ENCODE measurements around the gene STK17B. TPM values are rescaled to one million over a fixed set of nuclear protein-coding genes. Genes with fewer than 3 reads are reported as not detected.
A peak's percentile ranks its signal among the peaks of the same experiment; 100 is the strongest.

Gene STK17B
- total and polyA plus RNA-seq, 2 of the 13 experiments (the other 11 are each of a cell fraction or from before 2014, with no cell fraction given): 1.6 to 4.5 TPM

DNA sequence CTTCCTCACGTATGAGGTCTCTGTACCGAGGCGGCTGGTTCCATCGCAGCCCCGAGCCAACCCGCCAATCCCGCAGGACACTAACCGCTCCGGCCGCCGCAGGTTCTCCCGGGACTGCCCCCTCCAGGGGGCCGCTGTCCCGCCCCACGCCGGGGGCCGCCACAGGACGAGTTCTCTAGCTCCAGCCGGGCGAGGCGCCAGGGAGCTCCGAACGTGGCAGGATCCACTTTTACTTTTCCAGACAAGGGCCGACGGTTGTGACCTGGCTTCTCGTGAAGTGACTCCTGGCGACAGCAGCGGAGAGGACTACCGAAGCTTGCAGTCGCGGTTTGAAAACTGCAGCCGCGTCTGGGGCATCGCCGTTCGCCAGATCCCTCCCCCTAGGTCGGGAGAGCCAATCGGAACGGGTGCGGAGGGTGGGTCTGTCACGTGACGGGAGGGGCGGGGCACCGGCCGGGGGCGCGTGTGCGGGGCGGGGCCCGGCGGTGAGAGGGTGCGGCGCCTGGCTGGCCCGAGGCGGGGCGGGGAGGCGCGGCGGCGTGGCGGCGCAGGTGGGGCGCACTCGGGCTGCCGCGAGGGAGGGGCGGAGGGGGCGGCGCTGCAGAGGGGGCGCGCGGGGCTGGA lies at the start of gene STK17B (continued):
- TF ChIP-seq, protein P1, sequence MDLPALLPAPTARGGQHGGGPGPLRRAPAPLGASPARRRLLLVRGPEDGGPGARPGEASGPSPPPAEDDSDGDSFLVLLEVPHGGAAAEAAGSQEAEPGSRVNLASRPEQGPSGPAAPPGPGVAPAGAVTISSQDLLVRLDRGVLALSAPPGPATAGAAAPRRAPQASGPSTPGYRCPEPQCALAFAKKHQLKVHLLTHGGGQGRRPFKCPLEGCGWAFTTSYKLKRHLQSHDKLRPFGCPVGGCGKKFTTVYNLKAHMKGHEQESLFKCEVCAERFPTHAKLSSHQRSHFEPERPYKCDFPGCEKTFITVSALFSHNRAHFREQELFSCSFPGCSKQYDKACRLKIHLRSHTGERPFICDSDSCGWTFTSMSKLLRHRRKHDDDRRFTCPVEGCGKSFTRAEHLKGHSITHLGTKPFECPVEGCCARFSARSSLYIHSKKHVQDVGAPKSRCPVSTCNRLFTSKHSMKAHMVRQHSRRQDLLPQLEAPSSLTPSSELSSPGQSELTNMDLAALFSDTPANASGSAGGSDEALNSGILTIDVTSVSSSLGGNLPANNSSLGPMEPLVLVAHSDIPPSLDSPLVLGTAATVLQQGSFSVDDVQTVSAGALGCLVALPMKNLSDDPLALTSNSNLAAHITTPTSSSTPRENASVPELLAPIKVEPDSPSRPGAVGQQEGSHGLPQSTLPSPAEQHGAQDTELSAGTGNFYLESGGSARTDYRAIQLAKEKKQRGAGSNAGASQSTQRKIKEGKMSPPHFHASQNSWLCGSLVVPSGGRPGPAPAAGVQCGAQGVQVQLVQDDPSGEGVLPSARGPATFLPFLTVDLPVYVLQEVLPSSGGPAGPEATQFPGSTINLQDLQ (CRISPR knock-in tag; IDR thresholded peaks at IDR 0.05): no peak
- TF ChIP-seq NFIB (CRISPR knock-in tag; IDR thresholded peaks at IDR 0.05; ENCODE audit: borderline replicate concordance) (no peak), ZNF687 (CRISPR knock-in tag; IDR thresholded peaks at IDR 0.05) (peak; percentile 71), ZNF605 (CRISPR knock-in tag; IDR thresholded peaks at IDR 0.05) (peak; percentile 18; the same call in 1 of the 2 replicates), NONO (IDR thresholded peaks at IDR 0.05) (no peak), NONO (CRISPR knock-in tag; conservative IDR thresholded peaks at IDR 0.05) (no peak; the same call in 1 of the 2 replicates), CHD4 (IDR thresholded peaks at IDR 0.05; ENCODE audit: borderline replicate concordance, low read length) (no peak), ZNF615 (CRISPR knock-in tag; IDR thresholded peaks at IDR 0.05; ENCODE audit: borderline replicate concordance) (no peak), ZBTB25 (CRISPR knock-in tag; IDR thresholded peaks at IDR 0.05) (no peak; the same call in 1 of the 2 replicates), ZNF629 (CRISPR knock-in tag; conservative IDR thresholded peaks at IDR 0.05) (no peak), MTF1 (CRISPR knock-in tag; IDR thresholded peaks at IDR 0.05) (no peak; the same call in 1 of the 2 replicates)
- TF ChIP-seq, protein P2, sequence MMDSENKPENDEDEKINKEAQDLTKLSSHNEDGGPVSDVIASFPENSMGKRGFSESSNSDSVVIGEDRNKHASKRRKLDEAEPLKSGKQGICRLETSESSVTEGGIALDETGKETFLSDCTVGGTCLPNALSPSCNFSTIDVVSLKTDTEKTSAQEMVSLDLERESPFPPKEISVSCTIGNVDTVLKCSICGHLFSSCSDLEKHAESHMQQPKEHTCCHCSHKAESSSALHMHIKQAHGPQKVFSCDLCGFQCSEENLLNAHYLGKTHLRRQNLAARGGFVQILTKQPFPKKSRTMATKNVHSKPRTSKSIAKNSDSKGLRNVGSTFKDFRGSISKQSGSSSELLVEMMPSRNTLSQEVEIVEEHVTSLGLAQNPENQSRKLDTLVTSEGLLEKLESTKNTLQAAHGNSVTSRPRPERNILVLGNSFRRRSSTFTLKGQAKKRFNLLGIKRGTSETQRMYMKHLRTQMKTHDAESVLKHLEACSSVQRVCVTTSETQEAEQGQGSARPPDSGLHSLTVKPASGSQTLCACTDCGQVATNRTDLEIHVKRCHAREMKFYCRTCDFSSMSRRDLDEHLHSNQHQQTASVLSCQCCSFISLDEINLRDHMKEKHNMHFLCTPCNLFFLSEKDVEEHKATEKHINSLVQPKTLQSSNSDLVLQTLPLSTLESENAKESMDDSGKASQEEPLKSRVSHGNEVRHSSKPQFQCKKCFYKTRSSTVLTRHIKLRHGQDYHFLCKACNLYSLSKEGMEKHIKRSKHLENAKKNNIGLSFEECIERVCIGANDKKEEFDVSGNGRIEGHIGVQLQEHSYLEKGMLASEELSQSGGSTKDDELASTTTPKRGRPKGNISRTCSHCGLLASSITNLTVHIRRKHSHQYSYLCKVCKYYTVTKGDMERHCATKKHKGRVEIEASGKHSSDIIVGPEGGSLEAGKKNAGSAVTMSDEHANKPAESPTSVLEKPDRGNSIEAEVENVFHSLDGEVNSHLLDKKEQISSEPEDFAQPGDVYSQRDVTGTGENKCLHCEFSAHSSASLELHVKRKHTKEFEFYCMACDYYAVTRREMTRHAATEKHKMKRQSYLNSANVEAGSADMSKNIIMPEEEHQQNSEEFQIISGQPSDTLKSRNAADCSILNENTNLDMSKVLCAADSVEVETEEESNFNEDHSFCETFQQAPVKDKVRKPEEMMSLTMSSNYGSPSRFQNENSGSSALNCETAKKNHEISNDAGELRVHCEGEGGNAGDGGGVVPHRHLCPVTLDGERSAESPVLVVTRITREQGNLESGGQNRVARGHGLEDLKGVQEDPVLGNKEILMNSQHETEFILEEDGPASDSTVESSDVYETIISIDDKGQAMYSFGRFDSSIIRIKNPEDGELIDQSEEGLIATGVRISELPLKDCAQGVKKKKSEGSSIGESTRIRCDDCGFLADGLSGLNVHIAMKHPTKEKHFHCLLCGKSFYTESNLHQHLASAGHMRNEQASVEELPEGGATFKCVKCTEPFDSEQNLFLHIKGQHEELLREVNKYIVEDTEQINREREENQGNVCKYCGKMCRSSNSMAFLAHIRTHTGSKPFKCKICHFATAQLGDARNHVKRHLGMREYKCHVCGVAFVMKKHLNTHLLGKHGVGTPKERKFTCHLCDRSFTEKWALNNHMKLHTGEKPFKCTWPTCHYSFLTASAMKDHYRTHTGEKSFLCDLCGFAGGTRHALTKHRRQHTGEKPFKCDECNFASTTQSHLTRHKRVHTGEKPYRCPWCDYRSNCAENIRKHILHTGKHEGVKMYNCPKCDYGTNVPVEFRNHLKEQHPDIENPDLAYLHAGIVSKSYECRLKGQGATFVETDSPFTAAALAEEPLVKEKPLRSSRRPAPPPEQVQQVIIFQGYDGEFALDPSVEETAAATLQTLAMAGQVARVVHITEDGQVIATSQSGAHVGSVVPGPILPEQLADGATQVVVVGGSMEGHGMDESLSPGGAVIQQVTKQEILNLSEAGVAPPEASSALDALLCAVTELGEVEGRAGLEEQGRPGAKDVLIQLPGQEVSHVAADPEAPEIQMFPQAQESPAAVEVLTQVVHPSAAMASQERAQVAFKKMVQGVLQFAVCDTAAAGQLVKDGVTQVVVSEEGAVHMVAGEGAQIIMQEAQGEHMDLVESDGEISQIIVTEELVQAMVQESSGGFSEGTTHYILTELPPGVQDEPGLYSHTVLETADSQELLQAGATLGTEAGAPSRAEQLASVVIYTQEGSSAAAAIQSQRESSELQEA (CRISPR knock-in tag; IDR thresholded peaks at IDR 0.05; ENCODE audit: not compliant biosample characterization): peak; percentile 8

Data from HepG2 (cell line).